ENCODE data around the gene CLTC.

CLTC gene

DNA sequence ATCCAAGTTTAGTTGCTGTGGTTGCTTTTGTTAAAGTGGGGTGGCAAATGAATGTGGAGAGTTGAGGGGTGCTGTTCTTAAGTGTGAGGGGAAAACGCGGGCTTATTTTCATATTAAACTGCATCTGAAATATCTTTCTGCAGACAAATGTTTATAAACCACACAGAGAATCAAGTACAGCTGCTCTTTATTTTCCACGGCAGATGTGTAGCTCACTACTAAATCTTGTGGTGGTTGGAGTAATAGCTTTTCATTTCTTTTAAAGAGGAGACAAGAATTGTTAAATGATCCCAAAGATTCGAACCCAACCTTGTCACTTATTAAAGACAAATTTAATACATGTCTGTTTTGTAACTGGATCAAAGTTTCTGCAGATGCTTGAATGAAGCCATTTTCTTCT, 2.1 kb downstream of the CLTC start:
- peak overlapping the region; percentile 95 for H3K4me3 ChIP-seq (ENCODE audit: low read depth, low read length)
- DNase-seq (ENCODE audit: low read depth, low spot score), result no peak
- in situ Hi-C loops (cut with HindIII; ENCODE audit: low sequenced_read_pairs), result no loop called here
- TF ChIP-seq, protein P1, sequence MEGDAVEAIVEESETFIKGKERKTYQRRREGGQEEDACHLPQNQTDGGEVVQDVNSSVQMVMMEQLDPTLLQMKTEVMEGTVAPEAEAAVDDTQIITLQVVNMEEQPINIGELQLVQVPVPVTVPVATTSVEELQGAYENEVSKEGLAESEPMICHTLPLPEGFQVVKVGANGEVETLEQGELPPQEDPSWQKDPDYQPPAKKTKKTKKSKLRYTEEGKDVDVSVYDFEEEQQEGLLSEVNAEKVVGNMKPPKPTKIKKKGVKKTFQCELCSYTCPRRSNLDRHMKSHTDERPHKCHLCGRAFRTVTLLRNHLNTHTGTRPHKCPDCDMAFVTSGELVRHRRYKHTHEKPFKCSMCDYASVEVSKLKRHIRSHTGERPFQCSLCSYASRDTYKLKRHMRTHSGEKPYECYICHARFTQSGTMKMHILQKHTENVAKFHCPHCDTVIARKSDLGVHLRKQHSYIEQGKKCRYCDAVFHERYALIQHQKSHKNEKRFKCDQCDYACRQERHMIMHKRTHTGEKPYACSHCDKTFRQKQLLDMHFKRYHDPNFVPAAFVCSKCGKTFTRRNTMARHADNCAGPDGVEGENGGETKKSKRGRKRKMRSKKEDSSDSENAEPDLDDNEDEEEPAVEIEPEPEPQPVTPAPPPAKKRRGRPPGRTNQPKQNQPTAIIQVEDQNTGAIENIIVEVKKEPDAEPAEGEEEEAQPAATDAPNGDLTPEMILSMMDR (IDR thresholded peaks at IDR 0.05; ENCODE audit: low read depth, low read length), result no peak

DNA sequence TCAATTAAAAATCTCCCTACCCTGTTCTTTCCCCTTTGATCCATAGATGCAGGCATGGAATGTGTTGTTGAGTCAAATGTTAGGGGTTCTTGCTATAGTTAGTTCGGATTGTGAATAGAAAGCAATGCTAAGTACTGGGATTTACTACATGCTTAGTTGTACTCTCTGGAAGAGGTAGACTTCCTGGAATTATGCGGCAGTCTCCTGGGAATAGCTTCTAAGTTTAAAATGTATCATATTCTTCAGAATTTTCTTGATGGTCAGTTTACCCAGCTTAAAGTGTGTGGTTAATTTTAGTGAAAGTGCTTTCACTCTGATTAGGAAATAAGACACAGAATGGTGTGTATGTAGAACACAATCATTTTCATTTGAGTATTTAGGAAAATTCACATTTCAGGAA, 3.5 kb downstream of the CLTC start:
- TF ChIP-seq, protein P1 (IDR thresholded peaks at IDR 0.05; ENCODE audit: low read depth, low read length), result no peak
- in situ Hi-C loops (cut with HindIII; ENCODE audit: low sequenced_read_pairs), result no loop called here
- no peak for DNase-seq (ENCODE audit: low read depth, low spot score)
- no peak overlapping the region for H3K4me3 ChIP-seq (ENCODE audit: low read depth, low read length)

DNA sequence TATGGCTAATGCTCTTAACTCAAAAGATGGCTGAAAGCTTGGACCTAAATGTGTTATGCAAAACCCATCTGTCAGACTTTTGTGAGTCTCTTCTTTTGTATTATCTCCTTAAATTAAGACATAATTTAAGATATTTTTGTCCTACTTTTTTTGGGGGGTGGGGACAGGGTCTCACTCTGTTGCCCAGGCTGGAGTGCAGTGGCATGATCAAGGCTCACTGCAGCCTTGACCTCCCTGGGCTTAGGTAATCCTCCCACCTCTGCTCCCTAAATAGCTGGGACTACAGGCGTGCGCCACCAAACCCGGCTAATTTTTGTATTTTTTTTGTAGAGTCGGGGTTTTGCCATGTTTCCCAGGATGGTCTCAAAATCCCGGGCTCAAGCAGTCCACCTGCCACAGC, 7.1 kb downstream of the CLTC start:
- TF ChIP-seq, protein P1 (IDR thresholded peaks at IDR 0.05; ENCODE audit: low read depth, low read length), result no peak
- in situ Hi-C loops (cut with HindIII; ENCODE audit: low sequenced_read_pairs), result no loop called here
- H3K4me3 ChIP-seq (ENCODE audit: low read depth, low read length), result no peak overlapping the region
- no peak for DNase-seq (ENCODE audit: low read depth, low spot score)

- in situ Hi-C loops (cut with HindIII; ENCODE audit: low sequenced_read_pairs), result no loop called here
- DNase-seq (ENCODE audit: low read depth, low spot score), result no peak
- TF ChIP-seq, protein P1 (IDR thresholded peaks at IDR 0.05; ENCODE audit: low read depth, low read length), result no peak
- H3K4me3 ChIP-seq (ENCODE audit: low read depth, low read length), result no peak overlapping the region
Measured at GRCh38 chr17:59627274-59627673, 7.6 kb downstream of the CLTC start.

- no peak for DNase-seq (ENCODE audit: low read depth, low spot score)
- TF ChIP-seq, protein P1 (IDR thresholded peaks at IDR 0.05; ENCODE audit: low read depth, low read length), result no peak
- in situ Hi-C loops (cut with HindIII; ENCODE audit: low sequenced_read_pairs), result no loop called here
- H3K4me3 ChIP-seq (ENCODE audit: low read depth, low read length), result no peak overlapping the region
Measured at GRCh38 chr17:59627770-59628171, 8.1 kb downstream of the CLTC start.

DNA sequence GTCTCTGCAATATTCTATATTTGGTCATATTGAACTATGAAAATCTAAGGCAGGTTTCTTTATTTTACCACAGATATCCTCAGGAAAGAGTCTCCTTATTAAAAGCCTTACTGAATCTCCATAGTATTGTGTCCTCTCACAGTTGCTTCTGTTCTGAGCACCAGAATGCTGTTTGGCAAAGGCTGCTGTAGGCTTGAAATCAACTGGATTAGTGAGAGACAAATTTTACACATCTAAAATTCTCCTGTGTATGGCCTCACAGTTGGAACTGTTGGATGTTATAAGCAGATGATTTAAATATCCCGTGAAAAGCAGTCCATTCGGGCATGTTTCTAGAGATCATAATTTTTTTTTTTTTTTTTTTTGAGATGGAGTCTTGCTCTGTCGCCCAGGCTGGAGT, 9.5 kb downstream of the CLTC start:
- no peak overlapping the region for H3K4me3 ChIP-seq (ENCODE audit: low read depth, low read length)
- DNase-seq (ENCODE audit: low read depth, low spot score), result no peak
- TF ChIP-seq, protein P1 (IDR thresholded peaks at IDR 0.05; ENCODE audit: low read depth, low read length), result no peak
- in situ Hi-C loops (cut with HindIII; ENCODE audit: low sequenced_read_pairs), result no loop called here

DNA sequence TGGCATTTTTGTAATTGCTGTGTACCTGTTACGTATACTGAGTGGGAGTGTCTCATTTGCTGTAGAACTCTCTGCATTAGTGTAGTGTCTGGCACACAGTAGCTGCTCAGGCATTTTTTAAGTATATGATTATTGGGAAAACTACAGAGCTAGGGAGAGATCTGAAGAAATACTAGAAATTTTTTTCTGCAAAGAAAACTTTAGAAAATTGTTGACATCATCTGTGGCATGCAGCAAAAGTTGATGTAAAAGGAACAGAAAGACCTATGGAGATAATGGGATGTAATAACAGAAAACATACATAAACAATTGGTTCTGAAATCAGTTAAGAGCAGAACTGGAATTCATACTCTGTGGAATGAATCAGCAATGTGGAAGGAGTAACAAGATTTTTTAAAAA, 11.6 kb downstream of the CLTC start:
- in situ Hi-C loops (cut with HindIII; ENCODE audit: low sequenced_read_pairs), result no loop called here
- no peak overlapping the region for H3K4me3 ChIP-seq (ENCODE audit: low read depth, low read length)
- DNase-seq (ENCODE audit: low read depth, low spot score), result no peak

More for the DNA sequence above, 11.6 kb downstream of the CLTC start:
- TF ChIP-seq, protein P1 (IDR thresholded peaks at IDR 0.05; ENCODE audit: low read depth, low read length), result no peak

Data from astrocyte of the spinal cord (primary cell).